Endometrial microvascular endothelial cells (primary cell): ENCODE measurements around the gene WDR4. TPM values are rescaled to one million over a fixed set of nuclear protein-coding genes. Genes with fewer than 3 reads are reported as not detected.

Experiments
- in situ Hi-C: cut with HindIII; loops from 2 replicates; pipeline ENCODE4 v1.10.0; 2017; ENCODE audit warnings: low sequenced_read_pairs, low pct_unique_long_range_greater_than_20kb; ENCODE audit errors: inconsistent ontology term
- total RNA-seq: library from RNA; depleted of rRNA; stranded (reverse); fragments of >200 nt; gene quantifications from one replicate; pipeline ENCODE4 v1.2.3, GENCODE V29; 2015; ENCODE audit errors: inconsistent ontology term

Gene WDR4
- total RNA-seq, 1 donor from 2014 or later = 17.7 TPM

GRCh38 chr21:42801616-42802015, 77.7 kb downstream of the WDR4 start:
- in situ Hi-C loops = loop anchor here (25.0 kb wide), 1 partner anchor 214 kb away; no protein-coding TSS in a partner anchor

GRCh38 chr21:42799948-42800347, 79.4 kb downstream of the WDR4 start:
- in situ Hi-C loops = loop anchor here (25.0 kb wide), 1 partner anchor 213 kb away; no protein-coding TSS in a partner anchor

- in situ Hi-C loops = no loop called here
Measured at GRCh38 chr21:42799516-42799915, 79.8 kb downstream of the WDR4 start.

Other genes starting within 250 kb of the WDR4 start
- not detected for gene PDE9A, start 225.9 kb downstream of the WDR4 start, total RNA-seq
- gene NDUFV3, start 13.8 kb upstream of the WDR4 start, total RNA-seq = 62.9 TPM
- not detected for gene ERVH48-1, start 46.1 kb upstream of the WDR4 start, total RNA-seq
- 24.3 TPM for gene PKNOX1, start 95.0 kb upstream of the WDR4 start, total RNA-seq
- 4.6 TPM for gene CBS, start 196.3 kb upstream of the WDR4 start, total RNA-seq
- gene U2AF1, start 228.0 kb upstream of the WDR4 start, total RNA-seq = 17.0 TPM